ENCODE results near the gene LRRK1.

GRCh38 chr15:101102746-101103145 is 183.6 kb downstream of the LRRK1 start:
- TF ChIP-seq ZNF503 (CRISPR knock-in tag; IDR thresholded peaks at IDR 0.05) (no peak), ESRRA (CRISPR knock-in tag; IDR thresholded peaks at IDR 0.05; ENCODE audit: low read depth) (no peak), ATF2 (CRISPR knock-in tag; IDR thresholded peaks at IDR 0.05) (no peak), SP1 (IDR thresholded peaks at IDR 0.05) (no peak), SP1 (CRISPR knock-in tag; IDR thresholded peaks at IDR 0.05) (no peak), TEF (CRISPR knock-in tag; IDR thresholded peaks at IDR 0.05) (no peak), HDAC1 (CRISPR knock-in tag; IDR thresholded peaks at IDR 0.05) (no peak), TIGD3 (CRISPR knock-in tag; IDR thresholded peaks at IDR 0.05; ENCODE audit: borderline replicate concordance) (no peak), REPIN1 (CRISPR knock-in tag; IDR thresholded peaks at IDR 0.05; ENCODE audit: borderline replicate concordance, low read depth) (no peak), MEIS2 (CRISPR knock-in tag; IDR thresholded peaks at IDR 0.05) (no peak), IRF1 (CRISPR knock-in tag; IDR thresholded peaks at IDR 0.05; ENCODE audit: low read depth) (no peak), POLR2AphosphoS5 (IDR thresholded peaks at IDR 0.05; ENCODE audit: low read depth, low read length) (no peak), RAD21 (CRISPR knock-in tag; IDR thresholded peaks at IDR 0.05) (no peak), CHD4 (IDR thresholded peaks at IDR 0.05; ENCODE audit: borderline replicate concordance, low read length) (no peak)
